ENCODE results near the gene NDST1.
"Not testable (repeated sequence)": the region's sequence is repeated elsewhere in the genome, so short reads cannot be mapped to it uniquely, and the experiment has no call there.

The NDST1 gene

GRCh38 chr5:150508828-150509227 is 897 bp downstream of the NDST1 start:
- FAIRE-seq = no peak

GRCh38 chr5:150509992-150510391 is 2.1 kb downstream of the NDST1 start:
- no peak for FAIRE-seq

- peak; percentile 66 for FAIRE-seq
Measured at GRCh38 chr5:150510460-150511263, 2.7 kb downstream of the NDST1 start.

- no peak for FAIRE-seq
Measured at GRCh38 chr5:150511578-150512367, 3.8 kb downstream of the NDST1 start.

GRCh38 chr5:150512368-150512747 is 4.4 kb downstream of the NDST1 start:
- FAIRE-seq = no peak

- FAIRE-seq = no peak
Measured at GRCh38 chr5:150513375-150514309, 5.7 kb downstream of the NDST1 start.

- FAIRE-seq = no peak
Measured at GRCh38 chr5:150514708-150515211, 6.8 kb downstream of the NDST1 start.

GRCh38 chr5:150515446-150515845 is 7.5 kb downstream of the NDST1 start:
- no peak for FAIRE-seq

- no peak for FAIRE-seq
Measured at GRCh38 chr5:150516011-150516410, 8.1 kb downstream of the NDST1 start.

- FAIRE-seq = no peak
Measured at GRCh38 chr5:150517272-150518152, 9.6 kb downstream of the NDST1 start.

- FAIRE-seq = not testable (repeated sequence)
Measured at GRCh38 chr5:150518712-150519559, 11.0 kb downstream of the NDST1 start.

- no peak for FAIRE-seq
Measured at GRCh38 chr5:150519560-150519945, 11.6 kb downstream of the NDST1 start.

GRCh38 chr5:150519978-150520377 is 12.0 kb downstream of the NDST1 start:
- FAIRE-seq = no peak

GRCh38 chr5:150520747-150521521 is 13.0 kb downstream of the NDST1 start:
- FAIRE-seq = no peak

- no peak for FAIRE-seq
Measured at GRCh38 chr5:150521522-150521817, 13.5 kb downstream of the NDST1 start.

GRCh38 chr5:150521939-150522503 is 14.1 kb downstream of the NDST1 start:
- no peak for FAIRE-seq

GRCh38 chr5:150522504-150523414 is 14.8 kb downstream of the NDST1 start:
- no peak for FAIRE-seq

- no peak for FAIRE-seq
Measured at GRCh38 chr5:150523472-150524350, 15.8 kb downstream of the NDST1 start.
